ENCODE data around the gene PRRG3.

DNA sequence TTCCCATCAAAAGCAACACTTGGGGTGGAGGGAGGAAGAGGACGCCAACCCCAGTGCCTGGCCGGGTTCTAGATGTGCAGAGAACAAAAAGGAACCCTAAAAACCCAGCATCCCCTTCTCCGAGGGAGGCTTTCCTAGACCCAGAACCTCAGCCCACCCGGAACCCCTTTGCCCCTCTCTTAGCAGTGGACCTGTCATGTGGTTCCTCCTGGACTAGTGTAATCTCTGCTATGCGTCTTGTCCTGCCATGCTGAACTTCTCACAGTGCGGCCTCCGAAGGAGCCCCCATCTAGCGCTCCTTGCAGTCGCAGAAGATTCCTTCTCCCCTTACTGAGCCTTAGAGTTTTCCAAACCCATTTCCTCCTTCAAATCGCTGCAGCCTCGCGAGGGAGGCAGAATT lies 1.1 kb upstream of the PRRG3 start:
- TF ChIP-seq, protein P1, sequence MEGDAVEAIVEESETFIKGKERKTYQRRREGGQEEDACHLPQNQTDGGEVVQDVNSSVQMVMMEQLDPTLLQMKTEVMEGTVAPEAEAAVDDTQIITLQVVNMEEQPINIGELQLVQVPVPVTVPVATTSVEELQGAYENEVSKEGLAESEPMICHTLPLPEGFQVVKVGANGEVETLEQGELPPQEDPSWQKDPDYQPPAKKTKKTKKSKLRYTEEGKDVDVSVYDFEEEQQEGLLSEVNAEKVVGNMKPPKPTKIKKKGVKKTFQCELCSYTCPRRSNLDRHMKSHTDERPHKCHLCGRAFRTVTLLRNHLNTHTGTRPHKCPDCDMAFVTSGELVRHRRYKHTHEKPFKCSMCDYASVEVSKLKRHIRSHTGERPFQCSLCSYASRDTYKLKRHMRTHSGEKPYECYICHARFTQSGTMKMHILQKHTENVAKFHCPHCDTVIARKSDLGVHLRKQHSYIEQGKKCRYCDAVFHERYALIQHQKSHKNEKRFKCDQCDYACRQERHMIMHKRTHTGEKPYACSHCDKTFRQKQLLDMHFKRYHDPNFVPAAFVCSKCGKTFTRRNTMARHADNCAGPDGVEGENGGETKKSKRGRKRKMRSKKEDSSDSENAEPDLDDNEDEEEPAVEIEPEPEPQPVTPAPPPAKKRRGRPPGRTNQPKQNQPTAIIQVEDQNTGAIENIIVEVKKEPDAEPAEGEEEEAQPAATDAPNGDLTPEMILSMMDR (IDR thresholded peaks at IDR 0.05; ENCODE audit: low read length), result no peak
- no peak for TF ChIP-seq EZH2 (optimal IDR thresholded peaks at IDR 0.05; ENCODE audit: low read depth, low read length)
